GM18499 (cell line): Measurements from ENCODE around the gene BFSP2.

ENCODE experiments used
- ATAC-seq: cut with Tn5 transposase; IDR thresholded peaks from one replicate; pipeline ENCODE4 v1.9.1; 2021; ENCODE audit warnings: moderate number of reproducible peaks; ENCODE audit not compliant: insufficient read depth, unreplicated experiment

Gene BFSP2, protein sequence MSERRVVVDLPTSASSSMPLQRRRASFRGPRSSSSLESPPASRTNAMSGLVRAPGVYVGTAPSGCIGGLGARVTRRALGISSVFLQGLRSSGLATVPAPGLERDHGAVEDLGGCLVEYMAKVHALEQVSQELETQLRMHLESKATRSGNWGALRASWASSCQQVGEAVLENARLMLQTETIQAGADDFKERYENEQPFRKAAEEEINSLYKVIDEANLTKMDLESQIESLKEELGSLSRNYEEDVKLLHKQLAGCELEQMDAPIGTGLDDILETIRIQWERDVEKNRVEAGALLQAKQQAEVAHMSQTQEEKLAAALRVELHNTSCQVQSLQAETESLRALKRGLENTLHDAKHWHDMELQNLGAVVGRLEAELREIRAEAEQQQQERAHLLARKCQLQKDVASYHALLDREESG

DNA sequence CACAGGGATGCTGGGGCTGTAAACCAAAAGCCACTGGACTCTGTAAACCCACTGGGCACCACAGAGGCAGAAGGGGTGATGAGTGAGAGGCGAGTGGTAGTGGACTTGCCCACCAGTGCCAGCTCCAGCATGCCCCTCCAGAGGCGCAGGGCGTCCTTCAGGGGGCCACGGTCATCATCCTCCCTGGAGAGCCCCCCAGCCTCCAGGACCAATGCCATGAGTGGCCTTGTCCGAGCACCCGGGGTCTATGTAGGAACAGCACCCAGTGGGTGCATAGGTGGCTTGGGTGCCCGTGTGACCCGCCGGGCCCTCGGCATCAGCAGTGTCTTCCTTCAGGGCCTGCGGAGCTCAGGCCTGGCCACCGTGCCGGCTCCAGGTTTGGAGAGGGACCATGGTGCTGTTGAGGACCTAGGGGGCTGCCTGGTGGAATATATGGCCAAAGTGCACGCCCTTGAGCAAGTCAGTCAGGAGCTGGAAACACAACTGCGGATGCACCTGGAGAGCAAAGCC, at the start of gene BFSP2:
BFSP2 (plus strand) TSS at position 51 of the 510 bp plus-strand sequence; CDS start at position 79, 28 bp downstream.
- ATAC-seq = no peak

DNA sequence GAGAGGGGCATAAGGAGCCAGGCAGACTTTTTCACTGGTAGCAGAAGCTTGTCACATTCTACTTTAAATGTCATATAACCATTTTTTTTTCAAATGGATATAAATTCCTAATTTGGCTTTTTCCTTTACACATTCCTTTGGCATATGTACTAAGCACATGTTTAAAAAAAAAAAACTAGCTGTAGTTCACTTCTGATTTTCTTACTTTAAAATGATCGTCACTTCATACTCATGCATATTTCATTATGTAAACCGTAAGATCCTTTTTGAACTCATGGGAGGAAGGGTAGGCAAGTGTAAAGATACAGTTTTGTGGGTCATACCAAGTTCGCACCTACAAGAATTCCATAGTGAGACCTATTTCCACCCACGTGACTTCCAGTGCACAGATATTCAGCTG, 45.1 kb upstream of the BFSP2 start:
- ATAC-seq = no peak

DNA sequence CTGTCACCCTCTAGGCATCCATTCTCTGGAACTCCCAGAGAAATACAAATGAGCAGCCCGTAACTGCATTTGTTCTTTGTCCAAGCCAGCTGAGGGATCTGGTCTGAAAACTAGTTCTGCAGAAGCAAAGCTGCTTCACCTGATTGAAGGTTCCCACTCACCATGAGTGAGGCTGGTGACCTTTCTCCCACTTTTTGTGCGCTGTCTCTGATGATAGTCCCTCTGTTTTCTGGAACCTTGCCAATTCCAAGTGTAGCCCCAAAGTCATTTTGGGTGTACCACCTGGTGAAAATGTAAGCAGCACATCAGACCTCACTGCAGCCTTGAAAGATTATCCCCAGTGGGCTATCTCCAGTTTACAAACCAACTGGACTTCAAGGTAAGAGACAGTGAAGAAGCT, 39.4 kb upstream of the BFSP2 start:
- ATAC-seq = no peak

DNA sequence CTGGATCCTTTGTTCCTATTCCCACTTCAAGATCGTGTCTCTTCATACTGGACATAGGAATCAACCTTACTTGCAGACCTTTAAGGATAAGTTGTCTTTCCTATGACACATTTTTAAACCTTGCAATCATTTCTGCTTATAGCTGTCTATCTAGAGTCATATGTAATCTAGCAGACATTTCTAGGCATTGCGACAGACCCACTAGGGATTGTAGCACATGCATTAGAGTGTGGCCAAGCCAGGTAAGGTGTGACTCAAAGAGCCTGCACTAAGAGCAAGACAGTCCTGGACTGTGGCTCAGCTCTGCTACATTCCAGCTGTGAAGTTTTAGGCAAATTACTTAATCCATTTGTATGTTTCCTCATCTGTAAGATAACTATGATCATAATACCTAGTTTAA, 38.8 kb upstream of the BFSP2 start:
- no peak for ATAC-seq

DNA sequence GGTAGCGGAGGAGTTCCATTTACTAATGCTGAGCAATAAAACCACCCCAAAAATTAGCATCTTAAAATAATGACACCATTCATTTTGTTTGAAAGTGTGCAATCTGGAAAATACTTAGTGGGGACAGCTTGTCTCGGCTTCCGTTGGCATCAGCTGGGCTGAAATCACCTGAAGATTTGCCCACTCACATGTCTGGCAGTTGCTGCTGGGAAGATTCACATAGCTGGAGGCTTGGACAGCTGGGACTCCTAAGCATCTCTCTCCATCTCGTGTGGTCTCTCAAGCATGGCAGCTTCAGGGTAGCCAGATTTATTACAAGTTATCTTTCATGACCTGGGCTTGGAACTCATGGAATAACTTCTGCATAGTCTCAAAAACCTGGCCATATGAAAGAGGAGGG, 38.4 kb upstream of the BFSP2 start:
- no peak for ATAC-seq

DNA sequence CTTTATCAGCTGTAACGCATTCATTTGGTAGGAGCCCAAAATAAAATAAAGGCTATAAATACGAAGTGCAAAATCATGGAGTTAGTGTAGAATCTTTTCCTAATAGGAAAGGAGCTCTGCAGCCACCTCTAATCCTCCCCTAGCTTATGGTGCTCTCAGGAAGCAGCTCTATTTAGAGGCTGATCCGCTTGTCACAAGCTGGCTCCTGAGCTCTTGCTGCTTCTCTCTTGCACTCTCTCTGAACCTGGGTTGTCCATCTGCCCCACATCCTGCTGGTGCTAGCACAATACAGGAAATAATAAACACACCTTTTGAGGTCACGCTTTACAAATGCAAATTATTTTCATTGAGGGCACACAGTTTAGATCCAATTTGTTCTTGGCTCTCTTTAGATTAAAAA, 37.3 kb upstream of the BFSP2 start:
- no peak for ATAC-seq

DNA sequence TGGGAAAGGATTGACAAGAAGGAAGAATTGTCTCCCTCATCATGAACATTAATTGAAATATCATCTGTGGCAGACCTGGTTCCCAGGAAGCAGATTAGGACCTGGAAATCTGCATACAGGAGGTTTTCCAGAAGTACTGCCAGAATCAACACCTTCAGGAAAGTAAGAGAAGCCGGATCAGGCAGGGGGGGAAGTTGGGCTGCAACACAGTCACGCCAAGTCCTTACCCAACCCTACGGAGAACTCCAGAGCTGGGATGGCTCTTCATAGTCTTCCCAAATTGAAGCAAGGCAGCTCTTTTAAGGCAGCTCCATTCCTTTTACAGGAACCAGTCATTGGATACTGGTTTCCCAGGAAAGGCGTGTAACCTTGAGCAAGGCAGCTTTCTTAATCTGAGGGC, 35.2 kb upstream of the BFSP2 start:
- ATAC-seq = no peak

DNA sequence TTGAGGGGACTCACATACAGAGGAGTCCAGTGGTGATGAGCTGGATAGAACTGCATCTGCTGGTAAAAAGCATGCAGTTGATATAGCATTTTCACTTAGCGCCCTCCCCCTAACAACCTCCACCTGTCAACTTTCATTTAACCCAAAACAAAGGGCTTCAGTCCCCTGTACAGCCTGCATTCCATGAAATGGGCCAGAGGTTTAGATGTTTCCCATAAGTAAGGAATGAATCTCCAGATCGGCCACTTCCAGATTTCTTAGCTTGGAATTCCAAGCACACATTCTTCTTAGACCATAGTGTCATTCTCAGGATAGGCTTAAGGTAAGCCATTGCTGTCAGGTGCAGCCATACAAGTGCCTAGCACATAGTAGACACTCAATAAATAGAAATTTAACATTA, 32.9 kb upstream of the BFSP2 start:
- no peak for ATAC-seq

DNA sequence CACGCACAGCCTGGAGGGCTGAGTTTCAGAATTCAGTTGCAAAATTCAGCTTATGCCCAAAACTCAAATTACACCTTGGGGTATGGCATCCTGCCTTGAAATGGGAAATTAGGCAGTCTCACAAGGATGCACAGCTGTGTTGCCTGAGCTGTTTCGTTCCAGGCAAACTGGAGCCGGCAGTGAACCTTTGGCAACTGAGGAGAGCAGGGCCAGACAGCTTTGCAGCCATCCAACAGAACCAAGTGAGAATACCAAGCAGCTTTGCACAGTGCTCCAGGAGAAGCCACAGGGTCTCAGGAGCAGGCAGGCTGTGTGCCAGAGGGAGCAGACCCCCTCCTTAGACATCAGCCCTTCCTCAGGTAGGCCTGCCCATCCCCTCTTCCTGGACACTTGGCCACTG, 32.5 kb upstream of the BFSP2 start:
- ATAC-seq = no peak

DNA sequence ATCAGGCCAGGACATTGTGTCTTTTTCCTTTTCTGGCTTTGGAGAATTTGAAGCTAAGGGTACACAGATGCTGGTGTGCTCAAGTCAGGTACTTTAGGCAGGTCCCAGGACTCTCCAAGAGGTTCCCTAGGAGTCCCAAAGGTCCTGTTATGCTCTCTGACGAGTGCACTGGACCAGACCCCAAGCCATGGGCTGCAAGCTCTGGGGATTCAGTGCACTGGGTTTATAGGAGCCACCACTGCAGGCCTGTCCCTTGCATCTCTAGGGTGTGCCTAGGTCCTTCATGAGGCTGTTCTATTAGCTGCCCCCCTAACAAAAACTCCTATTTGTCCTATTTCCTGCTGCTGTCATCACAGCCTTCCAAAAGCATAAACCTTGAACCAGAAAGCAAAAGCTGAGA, 31.9 kb upstream of the BFSP2 start:
- no peak for ATAC-seq

DNA sequence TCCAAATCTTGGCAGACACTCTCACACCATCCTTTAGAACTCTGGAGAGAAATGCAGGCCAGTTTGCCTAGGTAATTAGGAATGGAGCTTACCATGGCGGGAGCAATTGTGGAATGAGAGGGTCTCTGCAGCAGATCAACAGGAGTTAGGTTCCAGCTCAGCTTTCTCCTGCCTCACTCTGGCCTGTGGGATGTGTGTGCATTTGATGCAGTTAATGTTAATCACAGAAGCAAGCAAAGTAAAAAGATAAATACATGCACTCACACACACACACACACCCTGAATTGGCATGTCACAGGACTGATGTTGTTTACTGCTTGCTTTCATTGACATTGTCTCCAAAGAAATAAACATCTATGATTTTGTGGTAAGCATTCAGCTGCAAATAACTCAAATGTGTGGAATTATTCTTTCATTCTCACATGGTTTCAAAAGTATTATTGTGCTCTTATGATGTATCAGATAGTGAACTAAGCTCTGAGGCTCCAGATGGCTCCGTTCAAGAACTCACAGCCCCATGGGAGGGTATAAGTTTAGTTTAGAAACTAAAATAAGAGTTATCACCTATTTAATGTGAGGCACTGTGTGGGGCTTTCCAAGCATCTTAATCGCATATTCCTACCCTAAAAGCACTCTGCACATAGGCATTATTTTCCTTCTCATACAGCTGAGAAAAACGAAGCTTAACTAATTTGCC, 31.3 kb upstream of the BFSP2 start:
- ATAC-seq = no peak

DNA sequence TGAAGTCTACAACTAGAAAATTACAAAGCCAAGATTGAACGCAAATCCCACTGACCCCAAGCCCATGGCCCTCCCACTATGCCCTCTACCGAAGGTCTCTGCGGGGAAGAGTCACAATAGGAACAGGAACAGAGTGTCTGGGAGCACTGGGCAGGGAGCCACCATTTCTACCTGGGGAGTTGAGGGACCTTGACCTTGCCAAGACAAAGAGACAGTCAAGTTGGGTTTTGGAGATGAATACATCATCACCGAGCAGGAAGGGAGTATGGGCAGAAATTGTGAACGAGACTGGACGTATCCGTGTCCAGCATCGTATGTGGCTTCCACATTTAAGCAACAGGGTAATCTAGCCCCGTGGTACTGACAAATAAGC, 30.8 kb upstream of the BFSP2 start:
- no peak for ATAC-seq

DNA sequence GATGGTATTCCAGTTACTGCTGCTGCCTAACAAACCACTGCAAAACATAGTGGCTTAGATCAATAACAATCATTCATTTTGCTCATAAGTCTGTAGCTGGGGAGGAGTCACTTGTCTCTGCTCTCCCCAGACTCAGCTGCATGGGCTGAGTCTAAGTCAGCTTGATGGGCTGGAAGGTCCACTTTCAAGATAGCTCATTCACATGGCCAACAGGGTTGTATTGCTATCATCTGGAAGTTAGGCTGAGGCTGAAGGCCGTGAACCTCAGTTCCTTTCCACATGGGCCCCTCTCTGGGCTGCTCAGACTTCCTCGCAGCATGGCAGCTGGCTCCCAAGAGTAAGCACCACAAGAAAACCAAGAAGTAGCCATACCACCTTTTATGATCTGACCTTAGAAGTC, 28.7 kb upstream of the BFSP2 start:
- ATAC-seq = no peak

DNA sequence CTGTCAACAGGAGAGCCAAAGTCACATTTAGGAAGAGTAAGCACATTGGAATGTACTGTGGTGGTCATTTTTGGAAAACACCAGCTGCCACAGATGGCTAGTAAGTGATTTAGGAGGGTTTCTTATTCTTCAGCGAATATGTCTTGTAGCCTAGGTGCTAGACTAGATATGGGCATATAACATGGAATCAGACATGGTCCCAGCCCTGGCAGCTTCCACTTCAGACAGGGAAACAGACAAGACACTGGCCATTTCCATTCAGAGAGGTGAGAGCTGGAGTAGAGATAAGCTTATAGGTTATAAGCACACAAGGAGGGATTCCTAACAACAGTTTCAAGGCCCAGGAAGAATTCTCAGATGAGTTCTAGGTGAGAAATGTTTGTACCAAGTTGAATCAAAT, 28.2 kb upstream of the BFSP2 start:
- ATAC-seq = no peak

DNA sequence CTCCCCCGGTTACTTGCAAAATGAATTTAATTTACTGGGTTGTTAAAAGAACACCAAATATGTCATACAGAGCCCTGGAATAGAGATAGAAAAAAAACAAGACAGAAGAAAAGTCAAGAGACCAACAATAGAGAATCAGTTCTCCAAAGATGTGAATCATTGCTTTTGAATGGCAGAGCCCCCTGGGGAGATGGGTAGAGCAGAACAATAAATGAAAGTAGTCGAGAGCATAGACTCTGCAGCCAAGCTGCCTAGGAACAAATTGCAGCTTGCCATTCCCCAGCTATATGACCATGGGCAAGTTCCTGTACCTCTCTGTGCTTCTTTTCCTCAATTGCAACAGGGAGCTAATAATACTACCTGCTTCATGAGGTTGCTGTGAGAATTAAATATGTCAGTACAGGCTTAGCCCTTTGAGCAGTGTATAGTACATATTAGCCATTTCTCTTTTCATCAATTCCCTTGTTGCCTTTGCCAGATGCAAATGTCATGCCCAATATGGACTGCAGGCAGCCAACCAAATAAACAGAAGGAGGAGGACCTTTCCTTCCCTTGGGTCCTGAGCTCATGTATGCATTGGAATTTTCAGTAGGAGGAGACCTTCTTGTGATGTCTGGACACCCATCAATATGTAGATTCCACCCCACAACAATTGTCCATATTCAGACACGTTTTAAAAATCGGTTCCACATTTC, 25.0 kb upstream of the BFSP2 start:
- ATAC-seq = no peak

DNA sequence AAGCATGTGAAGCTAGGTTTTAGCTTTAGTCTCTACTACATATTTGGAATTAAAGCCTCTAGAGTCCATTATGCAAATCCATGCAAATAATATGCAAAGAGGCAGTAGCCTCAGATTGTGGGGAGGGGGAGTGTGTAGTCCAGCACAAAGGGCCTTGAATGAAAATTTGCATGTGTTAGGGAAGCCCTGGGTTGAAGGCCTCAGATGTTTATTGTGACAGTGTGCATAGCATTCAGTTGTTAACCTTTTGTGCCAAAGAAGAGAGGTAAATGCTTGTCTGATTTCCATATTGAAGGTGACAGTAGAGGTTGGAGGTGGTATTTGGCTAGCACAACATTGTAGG, 24.5 kb upstream of the BFSP2 start:
- no peak for ATAC-seq

DNA sequence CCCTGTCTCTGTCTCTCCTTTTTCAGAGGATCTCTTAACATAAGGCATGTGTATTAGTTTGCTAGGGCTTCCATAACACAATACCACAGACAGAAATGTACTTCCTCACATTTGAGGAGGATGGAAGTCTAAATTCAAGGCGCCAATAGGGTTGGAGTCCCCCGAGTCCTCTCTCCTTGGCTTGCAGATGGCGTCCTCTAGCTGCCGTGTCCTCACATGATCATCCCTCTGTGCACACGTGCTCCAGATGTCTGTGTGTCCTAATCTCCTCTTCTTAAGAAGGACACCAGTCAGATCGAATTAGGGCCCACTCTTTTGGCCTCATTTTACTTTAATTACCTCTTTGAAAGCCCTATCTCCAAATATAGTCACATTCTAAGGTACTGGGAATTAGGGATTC, 23.0 kb upstream of the BFSP2 start:
- no peak for ATAC-seq

DNA sequence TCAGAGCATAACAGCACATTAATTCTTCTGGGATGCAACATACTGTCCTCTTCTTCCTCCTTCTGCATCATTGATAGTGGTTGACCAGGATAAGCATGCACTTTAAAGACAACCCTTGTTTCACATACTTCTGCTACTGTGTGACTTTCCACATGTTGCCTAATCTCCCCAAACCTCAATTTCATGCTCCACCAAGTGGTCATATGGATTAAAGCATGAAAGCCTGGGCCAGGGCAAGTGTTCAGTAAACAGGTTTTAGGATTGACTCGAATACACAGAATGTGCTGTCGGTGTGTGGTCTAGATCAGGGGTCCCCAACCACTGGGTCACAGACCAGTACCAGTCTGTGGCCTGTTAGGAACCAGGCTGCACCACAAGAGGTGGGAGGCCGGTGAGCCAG, 22.5 kb upstream of the BFSP2 start:
- no peak for ATAC-seq

DNA sequence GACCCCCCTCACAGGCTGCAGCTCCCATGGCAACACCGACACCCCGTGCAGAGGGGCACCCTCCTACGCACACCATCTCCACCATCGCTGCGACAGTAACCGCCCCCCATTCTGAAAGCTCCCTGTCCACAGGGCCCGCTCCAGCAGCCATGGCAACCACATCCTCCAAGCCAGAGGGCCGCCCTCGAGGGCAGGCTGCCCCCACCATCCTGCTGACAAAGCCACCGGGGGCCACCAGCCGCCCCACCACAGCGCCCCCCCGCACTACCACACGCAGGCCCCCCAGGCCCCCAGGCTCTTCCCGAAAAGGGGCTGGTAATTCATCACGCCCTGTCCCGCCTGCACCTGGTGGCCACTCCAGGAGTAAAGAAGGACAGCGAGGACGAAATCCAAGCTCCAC, 19.9 kb upstream of the BFSP2 start:
- no peak for ATAC-seq

DNA sequence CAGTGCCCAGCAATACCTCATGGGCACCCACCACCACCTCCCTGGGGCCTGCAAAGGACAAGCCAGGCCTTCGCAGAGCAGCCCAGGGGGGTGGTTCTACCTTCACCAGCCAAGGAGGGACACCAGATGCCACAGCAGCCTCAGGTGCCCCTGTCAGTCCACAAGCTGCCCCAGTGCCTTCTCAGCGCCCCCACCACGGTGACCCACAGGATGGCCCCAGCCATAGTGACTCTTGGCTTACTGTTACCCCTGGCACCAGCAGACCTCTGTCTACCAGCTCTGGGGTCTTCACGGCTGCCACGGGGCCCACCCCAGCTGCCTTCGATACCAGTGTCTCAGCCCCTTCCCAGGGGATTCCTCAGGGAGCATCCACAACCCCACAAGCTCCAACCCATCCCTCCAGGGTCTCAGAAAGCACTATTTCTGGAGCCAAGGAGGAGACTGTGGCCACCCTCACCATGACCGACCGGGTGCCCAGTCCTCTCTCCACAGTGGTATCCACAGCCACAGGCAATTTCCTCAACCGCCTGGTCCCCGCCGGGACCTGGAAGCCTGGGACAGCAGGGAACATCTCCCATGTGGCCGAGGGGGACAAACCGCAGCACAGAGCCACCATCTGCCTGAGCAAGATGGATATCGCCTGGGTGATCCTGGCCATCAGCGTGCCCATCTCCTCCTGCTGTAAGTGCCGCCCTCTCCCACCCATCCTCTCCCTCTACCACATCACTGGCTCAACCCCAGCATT, 19.2 kb upstream of the BFSP2 start:
- ATAC-seq = no peak
